H1 (cell line): ENCODE measurements around the gene LMNB1. TPM values are rescaled to one million over a fixed set of nuclear protein-coding genes. Genes with fewer than 3 reads are reported as not detected.

ENCODE experiments used
- CTCF ChIA-PET: fragments of 300-600 bp; sonication (Branson Sonifier 250); formaldehyde crosslinking; loops from one replicate; lab custom pipeline; 2021; ENCODE audit not compliant: partially characterized antibody; lab: Charles Lee
- POLR2A ChIA-PET: fragments of 300-600 bp; sonication (Branson Sonifier 250); formaldehyde crosslinking; loops from one replicate; lab custom pipeline; 2021; ENCODE audit warnings: inconsistent platforms; ENCODE audit not compliant: partially characterized antibody; lab: Charles Lee
- DNase-seq, 2 experiments: peaks; one replicate each; pipeline versions ENCODE4 v3.0.0 to v3.0.0-alpha.2; 2010 to 2022; ENCODE audit warnings: low spot score in 2 of 2, low read depth in 1 of 2, mixed read lengths in 1 of 2
- FAIRE-seq: peaks from 2 replicates; lab custom pipeline; 2011; peaks lifted over from hg19 to GRCh38; lab: Jason Lieb, UNC
- H2AFZ ChIP-seq: 2 replicates; pipeline ENCODE4 v1.8.1; 2012; ENCODE audit warnings: low read length, inconsistent platforms
- H2AK5ac ChIP-seq: 2 replicates; pipeline ENCODE4 v1.6.1; 2013; ENCODE audit warnings: low read depth, low read length
- H2BK120ac ChIP-seq: replicated peaks from 2 replicates; pipeline ENCODE3; 2013; ENCODE audit warnings: low read depth, low read length, inconsistent platforms
- H2BK12ac ChIP-seq: 2 replicates; pipeline ENCODE4 v1.6.1; 2013; ENCODE audit warnings: low read depth, low read length
- H2BK15ac ChIP-seq: 2 replicates; pipeline ENCODE4 v1.6.1; 2013; ENCODE audit warnings: low read length
- H2BK20ac ChIP-seq: 2 replicates; pipeline ENCODE4 v1.6.1; 2013; ENCODE audit warnings: low read length
- H2BK5ac ChIP-seq: 2 replicates; pipeline ENCODE4 v1.6.1; 2013; ENCODE audit warnings: low read depth, low read length
- H3K14ac ChIP-seq: 2 replicates; pipeline ENCODE4 v1.6.1; 2013; ENCODE audit warnings: inconsistent platforms; ENCODE audit not compliant: insufficient read length
- H3K18ac ChIP-seq: 2 replicates; pipeline ENCODE4 v1.6.1; 2013; ENCODE audit warnings: low read length; ENCODE audit errors: extremely low read depth
- H3K23ac ChIP-seq: 2 replicates; pipeline ENCODE4 v1.6.1; 2013; ENCODE audit warnings: inconsistent platforms; ENCODE audit not compliant: insufficient read length
- H3K23me2 ChIP-seq: 2 replicates; pipeline ENCODE4 v1.6.1; 2013; ENCODE audit warnings: low read depth, low read length
- H3K27ac ChIP-seq: 2 replicates; pipeline ENCODE4 v1.6.1; 2011; ENCODE audit warnings: low read depth, low read length, inconsistent platforms
- H3K27me3 ChIP-seq, 4 experiments: replicated peaks in 1 of 4; 1 replicate in 1 of 4; 2 replicates in 3 of 4; pipeline versions ENCODE4 v1.6.1 to v1.8.1; 2011 to 2013; ENCODE audit warnings: low read length in 3 of 4, mild to moderate bottlenecking in 3 of 4, inconsistent platforms in 2 of 4, mixed read lengths in 2 of 4, moderate library complexity in 1 of 4; ENCODE audit not compliant: control insufficient read depth in 3 of 4, insufficient read depth in 3 of 4; ENCODE audit errors: extremely low read depth in 1 of 4
- H3K36me3 ChIP-seq, 4 experiments: 2 replicates each; pipeline versions ENCODE4 v1.6.1 to v1.8.1; 2011 to 2013; ENCODE audit warnings: mild to moderate bottlenecking in 4 of 4, low read length in 3 of 4, moderate library complexity in 2 of 4, control low read depth in 1 of 4, inconsistent platforms in 1 of 4; ENCODE audit not compliant: insufficient read depth in 4 of 4, control insufficient read depth in 2 of 4
- H3K4ac ChIP-seq: replicated peaks from 2 replicates; pipeline ENCODE3; 2013; ENCODE audit warnings: low read length, low read depth, mixed read lengths, inconsistent platforms; ENCODE audit not compliant: insufficient read length
- H3K4me1 ChIP-seq, 4 experiments: replicated peaks in 1 of 4; 1 replicate in 1 of 4; 2 replicates in 3 of 4; pipeline versions ENCODE4 v1.6.1 to v1.8.1; 2011 to 2013; ENCODE audit warnings: low read length in 3 of 4, inconsistent platforms in 2 of 4, mixed read lengths in 1 of 4; ENCODE audit not compliant: insufficient read depth in 4 of 4, control insufficient read depth in 3 of 4
- H3K4me2 ChIP-seq, 2 experiments: 2 replicates each; pipeline versions ENCODE4 v1.6.1 to v1.8.1; 2011 to 2013; ENCODE audit warnings: low read depth in 2 of 2, low read length in 2 of 2, control low read depth in 1 of 2, inconsistent platforms in 1 of 2, mild to moderate bottlenecking in 1 of 2; ENCODE audit not compliant: insufficient read depth in 1 of 2
- H3K4me3 ChIP-seq, 4 experiments: fragments of 200-600, 300-600 bp in 1 of 4; sonication (generic), shearing (Covaris generic), sonication (Bioruptor Twin) in 1 of 4; 2 replicates each; pipeline versions ENCODE4 v1.5.1 to v1.8.1; 2011 to 2016; ENCODE audit warnings: low read length in 4 of 4, low read depth in 3 of 4, control low read depth in 2 of 4, inconsistent platforms in 2 of 4, mild to moderate bottlenecking in 2 of 4, mixed read lengths in 1 of 4, moderate library complexity in 1 of 4; ENCODE audit not compliant: insufficient read depth in 2 of 4; ENCODE audit errors: extremely low read depth in 1 of 4
- H3K56ac ChIP-seq: replicated peaks from 2 replicates; pipeline ENCODE3; 2013; ENCODE audit warnings: low read depth, mild to moderate bottlenecking, mixed read lengths, low read length, inconsistent platforms; ENCODE audit not compliant: insufficient read length
- H3K79me1 ChIP-seq: 2 replicates; pipeline ENCODE4 v1.6.1; 2013; ENCODE audit warnings: low read depth, low read length, control low read depth
- H3K79me2 ChIP-seq, 2 experiments: 2 replicates each; pipeline versions ENCODE4 v1.6.1 to v1.8.1; 2012 to 2013; ENCODE audit warnings: low read length in 2 of 2, mild to moderate bottlenecking in 2 of 2, inconsistent platforms in 1 of 2; ENCODE audit not compliant: insufficient read depth in 2 of 2, control insufficient read depth in 1 of 2
- H3K9ac ChIP-seq, 4 experiments: replicated peaks in 1 of 4; 1 replicate in 1 of 4; 2 replicates in 3 of 4; pipeline versions ENCODE4 v1.6.1 to v1.8.1; 2011 to 2013; ENCODE audit warnings: low read depth in 3 of 4, low read length in 3 of 4, control low read depth in 2 of 4, mild to moderate bottlenecking in 2 of 4, moderate library complexity in 2 of 4, inconsistent platforms in 1 of 4; ENCODE audit errors: extremely low read depth in 1 of 4
- H3K9me3 ChIP-seq, 2 experiments: 2 replicates each; pipeline versions ENCODE4 v1.6.1 to v1.8.1; 2012 to 2013; ENCODE audit warnings: mild to moderate bottlenecking in 2 of 2, moderate library complexity in 2 of 2, control low read depth in 1 of 2, inconsistent platforms in 1 of 2, low read depth in 1 of 2, low read length in 1 of 2, mixed read lengths in 1 of 2; ENCODE audit not compliant: insufficient read depth in 2 of 2
- H4K20me1 ChIP-seq, 2 experiments: replicated peaks in 1 of 2; 2 replicates each; pipeline versions ENCODE3 to v1.8.1; 2011 to 2013; ENCODE audit warnings: inconsistent platforms in 2 of 2, low read length in 2 of 2, mild to moderate bottlenecking in 1 of 2; ENCODE audit not compliant: insufficient read depth in 2 of 2, control insufficient read depth in 1 of 2
- H4K5ac ChIP-seq: 2 replicates; pipeline ENCODE4 v1.6.1; 2013; ENCODE audit warnings: low read length, low read depth, mixed read lengths, inconsistent platforms; ENCODE audit not compliant: insufficient read length
- H4K8ac ChIP-seq: 2 replicates; pipeline ENCODE4 v1.8.0; 2013; ENCODE audit warnings: mild to moderate bottlenecking, moderate library complexity, low read length, inconsistent platforms; ENCODE audit not compliant: insufficient read depth; ENCODE audit errors: extremely low read depth
- H4K91ac ChIP-seq: replicated peaks from 2 replicates; pipeline ENCODE3; 2013; ENCODE audit warnings: low read length, mixed read lengths, inconsistent platforms; ENCODE audit not compliant: insufficient read length
- ATF2 ChIP-seq: IDR thresholded peaks from 2 replicates; pipeline ENCODE4 v1.6.1; 2012; ENCODE audit warnings: low read length, inconsistent platforms
- CREB1 ChIP-seq: IDR thresholded peaks from 2 replicates; pipeline ENCODE4 v1.6.1; 2012; ENCODE audit warnings: inconsistent platforms
- GABPA ChIP-seq: IDR thresholded peaks from 2 replicates; pipeline ENCODE4 v1.6.1; 2011; ENCODE audit warnings: mild to moderate bottlenecking, low read length, moderate library complexity, borderline replicate concordance; ENCODE audit not compliant: insufficient read depth
- SAP30 ChIP-seq: fragments of 300-600 bp; sonication (generic); IDR thresholded peaks from 2 replicates; pipeline ENCODE4 v1.7.1; 2012; ENCODE audit warnings: low read length, moderate library complexity, mild to moderate bottlenecking, inconsistent platforms; ENCODE audit not compliant: insufficient read depth, insufficient replicate concordance
- TCF12 ChIP-seq: IDR thresholded peaks from 2 replicates; pipeline ENCODE4 v1.6.1; 2011; ENCODE audit warnings: low read depth, mild to moderate bottlenecking, low read length
- YY1 ChIP-seq: IDR thresholded peaks from 2 replicates; pipeline ENCODE4 v1.6.1; 2011; ENCODE audit warnings: low read depth, mild to moderate bottlenecking, low read length
- WGBS, 2 experiments: shearing (Covaris generic) in 1 of 2; methylation state at CpG; one replicate each; pipeline versions ENCODE4 v1.1.6 to v1.1.7; 2013 to 2015; ENCODE audit warnings: low lambda C conversion rate in 2 of 2, mixed read lengths in 2 of 2, inconsistent platforms in 1 of 2, low coverage in 1 of 2, missing lambda C conversion rate in 1 of 2; ENCODE audit not compliant: insufficient replicate concordance in 2 of 2, insufficient coverage in 1 of 2, insufficient read length in 1 of 2; ENCODE audit errors: extremely low coverage in 1 of 2, missing lambda C conversion rate in 1 of 2; 5-methylcytosine and 5-hydroxymethylcytosine counted together
- polyA plus RNA-seq, 7 experiments: library from polyadenylated mRNA; depleted of rRNA in 3 of 7; stranded (reverse) in 5 of 7; unstranded in 2 of 7; fragments of >200 nt in 5 of 7; fragments of 200-250 nt in 2 of 7; gene quantifications; 1 replicate in 5 of 7; 2 replicates in 1 of 7; 4 replicates in 1 of 7; pipeline versions ENCODE4 v1.2.1 to v1.2.3, GENCODE V29; 2011 to 2013; ENCODE audit warnings: missing spikeins in 2 of 7, mixed read lengths in 2 of 7
- total RNA-seq: library from RNA; stranded (reverse); fragmentation: NEBNext Ultra II Directional; extraction: Animal tissue kit (Norgen Biotek cat#: 25700); gene quantifications from 2 replicates; pipeline ENCODE4 v1.2.1, GENCODE V29; 2021

LMNB1 gene
- total and polyA plus RNA-seq, 2 of the 8 experiments (the other 6 are each of a cell fraction or from before 2014, with no cell fraction given): 73.5 to 225 TPM

DNA sequence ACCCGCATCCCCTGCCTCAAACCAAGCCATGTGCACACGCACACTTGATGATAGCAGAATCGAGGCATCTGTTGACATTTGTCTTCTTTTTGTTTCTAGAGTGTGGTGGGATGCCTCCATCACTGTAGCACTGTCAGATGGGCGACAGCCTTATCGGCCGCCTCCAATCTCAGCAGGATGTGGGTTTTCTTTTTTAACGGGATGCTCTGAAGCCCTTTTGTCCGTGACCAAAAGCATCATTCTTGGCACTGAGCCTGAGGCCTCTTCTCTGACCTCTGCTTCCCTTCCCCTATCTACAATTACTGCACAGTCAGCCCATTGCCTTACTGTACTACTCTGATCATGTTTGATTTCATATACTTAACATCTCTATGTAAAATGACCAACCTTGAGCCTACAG is 78.3 kb downstream of the LMNB1 start:
- no peak overlapping the region for H2AK5ac ChIP-seq
- H3K36me3 ChIP-seq: peaks cover 0 to 10% (median 2%) of the 10 kb centered on the region in 4 experiments; a peak in 3 of 8 replicates
- no peak overlapping the region for H3K4me3 ChIP-seq
- TF ChIP-seq CREB1 (no peak), SAP30 (no peak), ATF2 (no peak), TCF12 (no peak), GABPA (no peak), YY1 (no peak)
- DNase-seq (no peak), FAIRE-seq (no peak)
- no peak overlapping the region for H2BK15ac ChIP-seq
- no peak overlapping the region for H2AFZ ChIP-seq
- H3K14ac ChIP-seq: no peak overlapping the region
- H2BK120ac ChIP-seq: no peak overlapping the region
- 0 out of 2 replicates have a peak overlapping the region, but pooled peaks have one; percentile 41 for H2BK20ac ChIP-seq
- H4K91ac ChIP-seq: no peak overlapping the region
- H3K4me2 ChIP-seq: no peak overlapping the region
- H3K79me2 ChIP-seq: no peaks in the 10 kb centered on the region
- no peak overlapping the region; the same call in 1 of the 2 replicates for H3K18ac ChIP-seq
- ChIA-PET CTCF (interaction anchor here (1.1 to 1.6 kb wide), 2 partner anchors 189 to 349 kb away, joined by 3 to 5 read pairs; no protein-coding TSS in a partner anchor), POLR2A (interaction anchor here (0.7 kb wide), 1 partner anchor 80 kb away, joined by 4 read pairs; no protein-coding TSS in a partner anchor)
- no peak overlapping the region for H3K23ac ChIP-seq
- H3K4me1 ChIP-seq: peaks cover 3 to 9% (median 6%) of the 10 kb centered on the region in 4 experiments; a peak in 6 of 7 replicates
- H3K9ac ChIP-seq: no peak overlapping the region
- 0 out of 2 replicates have a peak overlapping the region, but pooled peaks have one; percentile 11 for H2BK12ac ChIP-seq
- 75% methylated on average over 8 of the region's 8 CpGs; no CpG with 5 or more reads in 1 of the 2 experiments for WGBS, 2 experiments
- peaks cover 0 to 4% of the 10 kb centered on the region in 2 experiments; a peak in 1 of 4 replicates for H3K9me3 ChIP-seq
- no peaks in the 10 kb centered on the region for H4K20me1 ChIP-seq
- no peak overlapping the region for H4K5ac ChIP-seq
- no peak overlapping the region for H3K27ac ChIP-seq
- H3K4ac ChIP-seq: no peak overlapping the region
- no peak overlapping the region for H2BK5ac ChIP-seq
- no peaks in the 10 kb centered on the region for H3K23me2 ChIP-seq
- no peaks in the 10 kb centered on the region for H3K27me3 ChIP-seq
- H4K8ac ChIP-seq: no peak overlapping the region
- H3K79me1 ChIP-seq: no peaks in the 10 kb centered on the region; the same call in 1 of the 2 replicates
- no peak overlapping the region for H3K56ac ChIP-seq
